ENCODE results near the gene CERS2. TPM values are rescaled to one million over a fixed set of nuclear protein-coding genes. Genes with fewer than 3 reads are reported as not detected.

The CERS2 gene
- 124 and 274 TPM in 2 replicates for total RNA-seq

GRCh38 chr1:150974580-150975478 is at the start of gene CERS2:
Gene CERS2 (minus strand): TSS chr1:150974835. CDS start chr1:150969090, 5,745 bp downstream.

GRCh38 chr1:151008244-151009205 is 33.9 kb upstream of the CERS2 start, which contains the start of gene PRUNE1:
Gene PRUNE1 (plus strand): TSS chr1:151008449. CDS start chr1:151008633, 184 bp downstream.

GRCh38 chr1:151006327-151007052 is 31.9 kb upstream of the CERS2 start, which contains the start of gene MINDY1:
Gene MINDY1 (minus strand): TSS chr1:151006902. CDS start chr1:151002617, 4,285 bp downstream.

GRCh38 chr1:150981805-150982712 is 7.4 kb upstream of the CERS2 start, which contains the start of gene ANXA9:
Gene ANXA9 (plus strand): TSS chr1:150982292. CDS start chr1:150983106, 814 bp downstream.

GRCh38 chr1:150926097-150926741 is 48.4 kb downstream of the CERS2 start, which contains the start of gene SETDB1:
Gene SETDB1 (plus strand): TSS chr1:150926363. CDS start chr1:150927715, 1,352 bp downstream.

Other genes starting within 250 kb of the CERS2 start
- gene CTSS, start 209.1 kb downstream of the CERS2 start, total RNA-seq, result 2.2 and 25.2 TPM in 2 replicates
- gene CTSK, start 166.6 kb downstream of the CERS2 start, total RNA-seq, result 27.4 and 136 TPM in 2 replicates
- 23.5 and 58.0 TPM in 2 replicates for gene ARNT, start 98.2 kb downstream of the CERS2 start, total RNA-seq
- gene CTXND2, start 87.7 kb downstream of the CERS2 start, total RNA-seq, result not detected in 2 replicates
- 20.0 and 24.9 TPM in 2 replicates for gene SETDB1, start 48.5 kb downstream of the CERS2 start, total RNA-seq
- 0.13 TPM in 1 of 2 replicates, not detected in the other for gene ANXA9, start 7.5 kb upstream of the CERS2 start, total RNA-seq
- gene MINDY1, start 32.1 kb upstream of the CERS2 start, total RNA-seq, result 7.8 and 18.1 TPM in 2 replicates
- 11.8 and 28.0 TPM in 2 replicates for gene PRUNE1, start 33.6 kb upstream of the CERS2 start, total RNA-seq
- gene BNIPL, start 61.8 kb upstream of the CERS2 start, total RNA-seq, result 0.13 and 2.3 TPM in 2 replicates
- 3.0 and 3.9 TPM in 2 replicates for gene C1orf56, start 72.9 kb upstream of the CERS2 start, total RNA-seq
- gene CDC42SE1, start 84.8 kb upstream of the CERS2 start, total RNA-seq, result 39.0 and 43.8 TPM in 2 replicates
- gene MLLT11, start 85.6 kb upstream of the CERS2 start, total RNA-seq, result 5.8 and 19.0 TPM in 2 replicates
- 4.5 and 5.7 TPM in 2 replicates for gene GABPB2, start 95.9 kb upstream of the CERS2 start, total RNA-seq
- 1.7 and 5.5 TPM in 2 replicates for gene SEMA6C, start 171.8 kb upstream of the CERS2 start, total RNA-seq
- gene TNFAIP8L2, start 181.8 kb upstream of the CERS2 start, total RNA-seq, result not detected in 2 replicates
- 6.2 and 11.7 TPM in 2 replicates for gene LYSMD1, start 191.1 kb upstream of the CERS2 start, total RNA-seq
- gene SCNM1, start 191.3 kb upstream of the CERS2 start, total RNA-seq, result 29.5 and 31.0 TPM in 2 replicates
- not detected in 2 replicates for gene TMOD4, start 201.1 kb upstream of the CERS2 start, total RNA-seq
- 42.7 and 52.9 TPM in 2 replicates for gene VPS72, start 215.4 kb upstream of the CERS2 start, total RNA-seq
- gene PIP5K1A, start 223.7 kb upstream of the CERS2 start, total RNA-seq, result 42.2 and 43.2 TPM in 2 replicates